Measurements from ENCODE around the gene FTO. TPM values are rescaled to one million over a fixed set of nuclear protein-coding genes. Genes with fewer than 3 reads are reported as not detected.

FTO gene
- total RNA-seq, 2 donors from 2014 or later = 47.5 to 50.4 TPM

GRCh38 chr16:54026456-54026855 lies 322.5 kb downstream of the FTO start:
- TF ChIP-seq, protein P1, sequence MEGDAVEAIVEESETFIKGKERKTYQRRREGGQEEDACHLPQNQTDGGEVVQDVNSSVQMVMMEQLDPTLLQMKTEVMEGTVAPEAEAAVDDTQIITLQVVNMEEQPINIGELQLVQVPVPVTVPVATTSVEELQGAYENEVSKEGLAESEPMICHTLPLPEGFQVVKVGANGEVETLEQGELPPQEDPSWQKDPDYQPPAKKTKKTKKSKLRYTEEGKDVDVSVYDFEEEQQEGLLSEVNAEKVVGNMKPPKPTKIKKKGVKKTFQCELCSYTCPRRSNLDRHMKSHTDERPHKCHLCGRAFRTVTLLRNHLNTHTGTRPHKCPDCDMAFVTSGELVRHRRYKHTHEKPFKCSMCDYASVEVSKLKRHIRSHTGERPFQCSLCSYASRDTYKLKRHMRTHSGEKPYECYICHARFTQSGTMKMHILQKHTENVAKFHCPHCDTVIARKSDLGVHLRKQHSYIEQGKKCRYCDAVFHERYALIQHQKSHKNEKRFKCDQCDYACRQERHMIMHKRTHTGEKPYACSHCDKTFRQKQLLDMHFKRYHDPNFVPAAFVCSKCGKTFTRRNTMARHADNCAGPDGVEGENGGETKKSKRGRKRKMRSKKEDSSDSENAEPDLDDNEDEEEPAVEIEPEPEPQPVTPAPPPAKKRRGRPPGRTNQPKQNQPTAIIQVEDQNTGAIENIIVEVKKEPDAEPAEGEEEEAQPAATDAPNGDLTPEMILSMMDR (IDR thresholded peaks at IDR 0.05) = no peak
- TF ChIP-seq POLR2A (IDR thresholded peaks at IDR 0.05) = no peak
- peaks cover 0 to 5% (median 0%) of the 10 kb centered on the region in 3 donors for H3K9me3 ChIP-seq
- no peaks in the 10 kb centered on the region for H3K36me3 ChIP-seq (replicated peaks in 1 of 2; ENCODE audit: insufficient read depth in 1 of 2, low read depth in 2 of 2)
- intact Hi-C loops (cut with DNase I) = no loop called here
- no peak for ATAC-seq
- H3K4me3 ChIP-seq = no peak overlapping the region
- WGBS, 2 donors = 77 to 78% methylated on average over 1 of the region's 1 CpG
- H3K27ac ChIP-seq = no peak overlapping the region
- no peak for DNase-seq
- H3K27me3 ChIP-seq = no peaks in the 10 kb centered on the region
- H3K4me1 ChIP-seq = no peaks in the 10 kb centered on the region

GRCh38 chr16:54027062-54027461 lies 323.1 kb downstream of the FTO start:
- Histone ChIP-seq H3K27me3 (no peaks in the 10 kb centered on the region), H3K4me3 (no peak overlapping the region), H3K9me3 (peaks cover 0 to 8% (median 0%) of the 10 kb centered on the region in 3 donors), H3K4me1 (no peaks in the 10 kb centered on the region), H3K27ac (no peak overlapping the region), H3K36me3 (replicated peaks in 1 of 2; ENCODE audit: insufficient read depth in 1 of 2, low read depth in 2 of 2) (no peaks in the 10 kb centered on the region)
- TF ChIP-seq, protein P1 (IDR thresholded peaks at IDR 0.05) = no peak
- no peak for TF ChIP-seq POLR2A (IDR thresholded peaks at IDR 0.05)
- DNase-seq = no peak
- 88% methylated on average over 4 of the region's 4 CpGs for WGBS, 2 donors
- intact Hi-C loops (cut with DNase I) = no loop called here
- ATAC-seq = no peak

DNA sequence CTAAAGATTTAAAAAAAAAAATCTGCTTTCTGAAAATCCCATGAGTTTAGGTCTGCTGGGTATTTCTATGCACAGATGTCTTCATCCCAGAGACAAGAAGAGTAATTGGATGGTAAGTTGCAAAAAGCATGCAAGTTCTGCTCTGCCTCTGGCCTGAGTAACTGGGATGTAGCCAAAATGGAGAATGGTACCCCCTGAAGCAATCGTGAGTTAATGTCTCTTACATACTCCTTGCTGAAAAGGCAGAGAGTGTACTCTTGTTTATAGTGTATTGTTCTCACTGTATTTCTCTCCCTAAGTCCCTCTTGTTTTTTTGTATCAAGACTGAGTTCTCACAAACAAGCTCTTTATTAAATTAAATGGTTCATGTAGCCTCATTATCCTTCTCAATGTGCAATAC lies 323.6 kb downstream of the FTO start:
- Histone ChIP-seq H3K4me1 (no peaks in the 10 kb centered on the region), H3K36me3 (replicated peaks in 1 of 2; ENCODE audit: insufficient read depth in 1 of 2, low read depth in 2 of 2) (no peaks in the 10 kb centered on the region), H3K9me3 (peaks cover 0 to 8% (median 0%) of the 10 kb centered on the region in 3 donors), H3K27ac (no peak overlapping the region), H3K27me3 (no peaks in the 10 kb centered on the region), H3K4me3 (no peak overlapping the region)
- TF ChIP-seq, protein P1 (IDR thresholded peaks at IDR 0.05) = no peak
- no peak for TF ChIP-seq POLR2A (IDR thresholded peaks at IDR 0.05)
- 74 to 75% methylated on average over 1 of the region's 1 CpG for WGBS, 2 donors
- DNase-seq (no peak), ATAC-seq (no peak)
- intact Hi-C loops (cut with DNase I) = no loop called here

DNA sequence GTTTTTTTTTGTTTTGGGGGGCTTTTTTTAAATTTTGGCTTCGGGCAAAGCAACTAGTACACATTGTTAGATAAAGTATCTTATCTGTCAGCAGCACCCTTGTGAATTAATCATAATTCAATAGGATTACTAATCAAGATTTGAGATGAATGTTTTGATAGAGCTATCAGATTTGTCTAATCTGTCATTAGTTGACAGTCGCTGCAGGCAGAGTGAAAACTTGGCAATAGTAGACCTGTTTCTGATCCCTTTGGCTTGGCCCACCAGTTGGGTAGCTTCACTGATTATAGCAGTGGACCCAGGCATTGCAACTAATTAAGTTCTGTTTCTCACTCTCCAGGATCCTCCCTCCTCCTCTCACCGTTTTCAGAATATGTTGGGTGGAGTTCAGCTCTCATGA lies 324.0 kb downstream of the FTO start:
- intact Hi-C loops (cut with DNase I) = no loop called here
- TF ChIP-seq POLR2A (IDR thresholded peaks at IDR 0.05) = no peak
- TF ChIP-seq, protein P1 (IDR thresholded peaks at IDR 0.05) = no peak
- WGBS, 2 donors = 60 to 63% methylated on average over 3 of the region's 3 CpGs
- H3K27ac ChIP-seq = no peak overlapping the region
- no peaks in the 10 kb centered on the region for H3K4me1 ChIP-seq
- no peak for ATAC-seq
- no peaks in the 10 kb centered on the region for H3K36me3 ChIP-seq (replicated peaks in 1 of 2; ENCODE audit: insufficient read depth in 1 of 2, low read depth in 2 of 2)
- H3K9me3 ChIP-seq = peaks cover 0 to 8% (median 0%) of the 10 kb centered on the region in 3 donors
- no peak for DNase-seq
- no peaks in the 10 kb centered on the region for H3K27me3 ChIP-seq
- H3K4me3 ChIP-seq = no peak overlapping the region

DNA sequence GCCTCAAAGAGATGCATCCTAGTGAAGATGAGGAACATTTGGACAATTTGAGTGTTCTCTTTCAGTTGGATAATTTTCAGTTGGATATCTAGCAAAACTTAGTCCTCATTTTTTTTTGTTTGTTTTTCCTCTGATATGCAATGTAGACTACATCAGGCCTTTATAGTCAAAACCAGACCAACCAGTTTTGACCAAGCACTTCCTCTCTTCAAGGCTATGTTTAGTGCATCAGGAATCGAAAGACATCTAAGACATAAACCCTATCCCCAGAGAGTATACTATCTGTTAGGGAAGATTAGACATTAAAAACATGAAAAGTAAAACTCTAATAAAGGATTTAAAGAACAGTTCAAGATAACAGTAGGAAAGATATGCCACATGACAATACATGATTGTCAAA lies 326.5 kb downstream of the FTO start:
- Histone ChIP-seq H3K27ac (no peak overlapping the region), H3K4me1 (no peaks in the 10 kb centered on the region), H3K4me3 (no peak overlapping the region), H3K27me3 (no peaks in the 10 kb centered on the region), H3K9me3 (peaks cover 0 to 8% (median 0%) of the 10 kb centered on the region in 3 donors), H3K36me3 (replicated peaks in 1 of 2; ENCODE audit: insufficient read depth in 1 of 2, low read depth in 2 of 2) (no peaks in the 10 kb centered on the region)
- TF ChIP-seq, protein P1 (IDR thresholded peaks at IDR 0.05) = no peak
- TF ChIP-seq POLR2A (IDR thresholded peaks at IDR 0.05) = no peak
- ATAC-seq (no peak), DNase-seq (no peak)
- WGBS, 2 donors = 25 to 50% methylated on average over 1 of the region's 1 CpG
- intact Hi-C loops (cut with DNase I) = no loop called here
